RPMI7951 (cell line): ENCODE data around the gene LYG1. TPM values are rescaled to one million over a fixed set of nuclear protein-coding genes. Genes with fewer than 3 reads are reported as not detected.

Experiments
- DNase-seq: peaks from one replicate; pipeline ENCODE4 v3.0.0-alpha.2; 2012; ENCODE audit warnings: low read depth
- total RNA-seq: library from RNA; depleted of rRNA; stranded (reverse); fragments of >200 nt; shearing (Covaris generic); gene quantifications from 2 replicates; pipeline ENCODE4 v1.2.3, GENCODE V29; 2014; rRNA removed

Gene LYG1
- total RNA-seq, 1 experiment from 2014 or later = 2.4 TPM

DNA sequence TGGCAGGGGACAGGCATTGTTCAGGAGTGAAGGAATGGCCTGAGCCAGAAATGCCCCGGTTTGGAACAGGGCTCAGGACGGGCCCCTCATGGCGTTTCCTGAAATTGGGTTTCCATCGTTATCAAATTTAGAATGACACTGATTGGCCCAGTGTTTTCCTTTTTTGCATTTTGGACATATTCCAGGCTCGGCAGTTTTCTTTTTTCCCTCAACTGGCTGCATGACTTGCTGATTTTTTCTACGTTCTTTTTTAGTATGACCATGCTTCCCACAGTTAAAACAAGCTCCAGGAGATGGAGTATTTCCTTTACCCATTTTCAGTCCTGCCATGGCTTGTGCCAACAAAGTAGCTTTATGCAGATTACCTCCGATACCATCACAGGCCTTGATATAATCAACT lies 25.1 kb downstream of the LYG1 start:
- no peak for DNase-seq

DNA sequence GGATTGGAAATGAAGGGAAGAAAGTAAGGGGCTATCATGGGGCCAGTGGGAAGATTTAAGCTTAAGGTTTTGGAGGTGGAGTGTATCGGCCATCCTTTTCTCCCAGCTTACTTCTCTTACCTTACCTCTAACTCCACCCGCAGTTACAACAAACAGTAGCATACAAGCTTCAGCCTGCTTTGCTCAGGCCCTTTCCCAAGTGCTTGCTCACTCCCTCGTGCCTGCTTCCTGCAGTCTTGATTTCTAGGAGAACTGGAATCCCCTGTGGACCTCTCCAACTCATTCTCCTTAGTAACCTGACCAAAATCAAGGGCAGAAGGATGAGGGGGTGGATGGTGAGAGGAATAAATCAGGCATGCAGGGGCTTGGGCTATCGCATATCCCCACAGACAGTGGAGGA lies 39.8 kb downstream of the LYG1 start:
- no peak for DNase-seq

DNA sequence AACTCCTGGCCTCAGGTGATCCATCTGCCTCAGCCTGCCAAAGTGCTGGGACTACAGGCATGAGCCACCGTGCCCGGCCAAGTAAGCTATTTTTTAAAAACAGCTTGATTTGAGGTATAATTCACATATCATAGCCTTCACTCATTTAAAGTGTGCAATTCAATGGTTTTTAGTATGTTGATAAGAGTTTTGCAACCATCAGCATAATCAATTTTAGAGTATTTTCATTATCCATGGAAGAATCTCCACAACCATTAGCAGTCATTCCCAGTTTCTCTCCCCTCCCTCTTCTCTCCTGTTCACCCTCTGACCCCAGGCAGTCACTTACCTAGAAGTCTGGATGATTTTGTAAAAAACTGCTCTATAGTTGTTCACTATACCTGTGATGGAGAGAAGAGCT lies 40.8 kb downstream of the LYG1 start:
- DNase-seq = no peak

DNA sequence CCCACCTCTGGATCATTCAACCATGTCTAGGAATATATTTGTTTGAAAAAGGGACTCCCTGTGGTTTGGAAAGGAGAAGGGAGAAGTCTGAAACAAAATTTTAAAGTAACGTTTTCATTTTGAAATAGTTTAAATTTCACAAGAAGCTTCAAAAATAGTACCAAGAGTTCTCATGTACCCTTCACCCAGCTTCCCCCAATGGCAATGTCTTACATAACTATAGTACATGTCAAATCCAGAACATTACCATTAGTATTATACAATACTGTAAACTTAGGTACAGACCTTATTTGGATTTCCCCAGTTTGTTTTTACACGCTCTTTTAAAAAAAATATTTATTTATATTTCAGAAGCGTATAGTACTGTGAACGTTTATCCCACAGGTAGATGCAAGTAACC lies 41.5 kb downstream of the LYG1 start:
- DNase-seq = no peak

DNA sequence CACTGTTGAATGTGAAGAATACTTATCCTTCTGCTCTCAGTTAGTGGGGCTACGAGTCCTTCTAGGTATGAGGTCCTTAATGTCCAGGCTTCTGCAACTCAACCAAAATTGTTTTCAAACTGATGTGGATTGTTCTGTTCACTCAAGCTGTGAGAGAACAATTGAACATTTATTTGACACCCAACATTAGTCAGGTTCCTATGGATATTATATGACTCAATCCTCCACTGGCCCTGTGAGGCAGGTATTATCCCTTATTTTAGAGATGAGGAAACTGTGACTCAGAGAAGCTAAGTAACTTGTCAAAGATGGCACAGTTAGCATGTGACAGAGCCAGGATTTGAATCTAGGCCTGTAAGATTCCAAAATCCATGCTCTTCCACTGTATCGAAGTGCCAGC lies 44.3 kb downstream of the LYG1 start:
- DNase-seq = no peak

DNA sequence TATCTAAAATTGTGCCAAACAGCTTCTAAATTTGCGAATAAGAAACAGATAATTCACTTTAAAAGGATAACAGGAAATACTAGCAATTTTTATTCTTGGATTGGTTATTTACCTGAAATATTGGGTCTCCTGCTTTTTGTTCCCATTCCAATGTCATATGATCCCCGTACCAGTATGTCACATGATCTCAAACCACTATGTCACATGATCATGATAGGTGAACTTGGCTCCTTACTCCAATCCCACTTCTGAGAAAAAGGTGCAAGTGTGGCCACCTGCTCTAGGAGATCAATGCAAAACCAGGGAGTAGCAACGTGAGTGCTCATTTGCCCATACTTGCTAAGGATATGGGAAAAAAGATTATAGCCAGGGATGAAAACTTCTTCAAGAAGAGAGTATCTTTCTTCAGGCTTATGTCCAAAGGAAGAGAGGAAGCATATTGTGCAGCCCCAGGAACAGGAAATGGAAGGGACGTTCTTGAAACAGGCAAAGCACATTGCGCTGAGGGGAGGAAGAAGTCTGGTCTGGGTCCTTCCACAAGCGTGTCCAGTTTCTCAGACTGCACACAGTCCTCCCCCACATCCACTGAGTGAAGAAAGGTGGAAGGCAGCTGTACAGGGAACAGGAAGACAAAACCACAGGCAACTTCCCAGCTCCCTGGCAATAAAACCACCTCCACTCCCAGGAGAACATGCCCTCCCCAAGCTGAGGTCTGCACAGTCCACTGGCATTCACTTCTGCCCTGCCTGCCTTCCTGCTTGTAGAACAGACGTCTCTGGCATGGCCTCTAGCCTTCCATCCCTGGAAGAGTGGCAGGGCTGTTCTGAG lies 45.3 kb downstream of the LYG1 start, which contains the start of gene LYG2:
LYG2 (minus strand) TSS at position 176 of the 828 bp plus-strand sequence. CDS start 1,406 bp downstream, outside the sequence.
- no peak for DNase-seq

DNA sequence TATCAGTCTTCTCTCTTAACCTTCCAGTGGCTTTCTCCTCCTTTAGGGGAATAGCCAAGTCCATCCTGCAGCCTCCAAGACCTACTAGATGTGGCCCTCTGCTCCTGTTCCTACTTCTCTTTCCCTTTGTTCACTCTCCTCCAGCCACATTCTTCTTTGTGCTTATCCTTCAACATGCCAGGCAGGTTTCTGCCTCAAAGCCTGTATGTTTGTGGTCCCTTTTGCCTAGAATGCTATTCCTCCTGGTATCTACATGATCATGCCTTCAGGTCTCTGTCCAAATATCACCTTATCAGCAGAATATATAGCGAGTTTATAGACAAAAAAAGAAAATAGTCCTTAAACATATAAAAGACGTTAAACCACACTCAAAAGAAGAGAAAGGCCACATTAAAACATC lies 51.0 kb downstream of the LYG1 start:
- DNase-seq = no peak

DNA sequence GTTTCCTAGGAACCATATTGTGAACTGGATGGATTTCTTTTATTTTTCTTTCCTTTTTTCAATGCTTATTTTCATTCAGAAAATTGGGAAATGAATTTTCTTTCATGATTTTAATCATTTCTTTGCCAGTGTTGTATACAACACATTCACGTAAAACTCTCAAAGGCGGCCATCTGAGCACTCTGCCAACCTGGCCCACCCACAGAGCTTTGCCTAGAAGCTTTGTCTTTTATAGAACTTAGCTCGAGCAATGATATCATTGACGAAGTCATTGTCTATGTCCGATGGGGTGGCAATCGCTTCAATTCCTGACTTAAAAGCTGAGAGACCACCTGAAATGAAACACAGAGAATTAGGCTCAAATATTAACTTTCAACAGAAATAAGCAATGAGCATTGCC lies 58.8 kb downstream of the LYG1 start:
- DNase-seq = no peak

DNA sequence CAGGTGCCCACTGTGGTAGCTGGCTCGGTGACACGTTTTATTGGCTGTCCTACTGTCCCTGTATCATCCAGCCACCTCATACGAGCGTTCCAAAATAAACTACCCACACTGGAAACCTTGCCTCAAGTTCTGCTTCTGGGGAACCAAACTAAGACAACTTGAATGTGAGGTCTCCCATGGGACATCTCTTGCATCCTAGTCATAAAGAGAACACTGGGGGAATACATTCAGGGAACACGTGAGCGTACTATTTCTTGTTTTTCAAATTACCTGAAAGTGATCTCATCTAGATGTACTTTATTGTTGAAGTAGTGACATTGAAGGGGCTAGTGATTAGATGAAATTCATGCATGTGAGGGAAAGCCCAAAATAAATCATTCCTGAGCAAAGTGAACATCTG lies 60.6 kb downstream of the LYG1 start:
- no peak for DNase-seq

DNA sequence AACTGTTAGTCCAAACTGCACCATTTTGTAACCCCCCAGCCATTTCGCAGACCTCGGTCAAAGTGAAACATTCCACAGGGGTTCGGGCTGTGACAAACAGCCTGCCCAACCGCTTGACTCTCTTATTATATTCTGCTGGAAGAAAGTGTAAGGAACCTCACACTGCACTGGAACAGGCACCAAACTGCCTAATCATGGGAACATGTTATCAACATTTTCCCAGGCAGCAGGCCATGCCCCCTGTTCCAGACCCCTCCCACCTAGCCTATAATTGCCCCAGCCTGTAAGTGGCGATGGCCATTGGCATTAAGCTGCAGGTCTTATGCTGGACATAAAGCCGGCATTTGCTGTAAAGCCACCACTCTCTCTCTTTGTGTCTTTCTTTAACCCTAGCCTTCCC lies 62.4 kb downstream of the LYG1 start:
- no peak for DNase-seq

Other genes with a start within 250 kb of the LYG1 start
- gene C2orf15, start 159.5 kb downstream of the LYG1 start, total RNA-seq = 0.24 TPM in 1 of 2 replicates, not detected in the other
- 2.8 and 3.6 TPM in 2 replicates for gene TSGA10, start 146.3 kb downstream of the LYG1 start, total RNA-seq
- gene LIPT1, start 146.2 kb downstream of the LYG1 start, total RNA-seq = 8.3 and 8.4 TPM in 2 replicates
- gene MITD1, start 120.1 kb downstream of the LYG1 start, total RNA-seq = 71.5 and 77.4 TPM in 2 replicates
- gene MRPL30, start 120.0 kb downstream of the LYG1 start, total RNA-seq = 68.3 and 71.3 TPM in 2 replicates
- gene LYG2, start 45.5 kb downstream of the LYG1 start, total RNA-seq = not detected in 2 replicates
- gene TXNDC9, start 35.1 kb upstream of the LYG1 start, total RNA-seq = 146 and 151 TPM in 2 replicates
- gene EIF5B, start 36.2 kb upstream of the LYG1 start, total RNA-seq = 18.2 and 19.5 TPM in 2 replicates
- 13.7 and 18.0 TPM in 2 replicates for gene REV1, start 188.8 kb upstream of the LYG1 start, total RNA-seq